GOT3 (cell line): ENCODE results near the gene TMEM234.

ENCODE experiments used
- DNase-seq: peaks from one replicate; lab custom pipeline; 2025; ENCODE audit warnings: mixed read lengths; lab: John Stamatoyannopoulos, UW

The TMEM234 gene

DNA sequence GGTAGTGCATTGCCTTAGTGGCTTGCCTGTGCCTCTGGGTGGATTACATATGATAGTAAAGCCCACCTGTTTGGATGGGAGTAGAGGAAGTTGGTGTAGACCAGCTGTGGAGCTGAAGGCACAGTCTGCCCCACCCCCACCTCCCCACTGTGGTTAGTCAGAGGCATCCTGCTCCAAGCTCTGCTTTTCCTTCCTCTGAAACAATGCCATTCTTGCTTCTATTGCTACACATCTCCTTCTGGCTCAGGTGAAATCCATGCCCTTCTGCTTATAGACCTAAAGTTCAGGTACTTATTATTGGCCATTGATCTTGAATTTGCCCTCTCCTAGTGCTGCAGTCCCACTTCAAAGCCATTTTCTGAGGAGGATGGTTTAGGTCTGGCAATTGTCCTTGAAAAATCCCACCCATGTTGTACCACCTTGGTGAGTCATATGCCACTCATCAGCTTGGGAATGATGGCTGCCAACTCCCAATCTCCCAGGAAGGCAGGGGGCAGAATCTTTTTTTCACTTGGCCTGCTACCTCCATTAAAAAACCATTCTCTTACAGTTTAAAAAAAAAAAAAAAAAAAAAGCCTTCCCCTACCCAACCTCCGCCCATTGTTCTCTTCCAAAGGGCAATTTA, 49.4 kb downstream of the TMEM234 start:
- DNase-seq, result no peak

DNA sequence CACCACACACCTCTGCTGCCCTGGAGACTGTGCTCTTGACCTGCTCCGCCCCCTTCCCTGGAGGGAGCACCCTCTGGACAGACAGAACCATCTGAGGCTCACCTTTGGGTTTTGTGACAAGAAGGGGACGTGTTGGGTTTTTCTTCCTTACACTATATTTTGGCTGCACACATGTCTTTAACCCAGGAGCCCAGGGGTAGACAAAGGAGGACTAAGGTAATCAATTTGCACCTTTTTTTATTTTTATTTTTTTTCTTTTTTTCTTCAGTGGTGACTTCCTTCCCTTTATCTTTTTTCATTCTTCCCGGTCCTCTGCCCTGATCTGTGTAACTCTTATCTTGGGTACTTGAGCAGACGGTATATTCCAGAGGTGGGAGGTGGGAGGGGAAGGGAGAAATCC, 51.2 kb downstream of the TMEM234 start:
- no peak for DNase-seq
